NCI-H510A (cell line): Measurements from ENCODE around the gene MBOAT2.
A peak's percentile ranks its signal among the peaks of the same experiment; 100 is the strongest.

Experiments
- DNase-seq: peaks from one replicate; lab custom pipeline; 2025; lab: John Stamatoyannopoulos, UW

Gene MBOAT2

GRCh38 chr2:8821276-8822217 lies 181.9 kb downstream of the MBOAT2 start:
- DNase-seq, result no peak

GRCh38 chr2:8819948-8820347 lies 183.5 kb downstream of the MBOAT2 start:
- DNase-seq, result no peak

- DNase-seq, result no peak
Measured at GRCh38 chr2:8819194-8819593, 184.3 kb downstream of the MBOAT2 start.

- no peak for DNase-seq
Measured at GRCh38 chr2:8817221-8817620, 186.3 kb downstream of the MBOAT2 start.

GRCh38 chr2:8806885-8807704 lies 196.4 kb downstream of the MBOAT2 start:
- no peak for DNase-seq

GRCh38 chr2:8805278-8806210 lies 197.9 kb downstream of the MBOAT2 start:
- no peak for DNase-seq

- peak; percentile 81 for DNase-seq
Measured at GRCh38 chr2:8803658-8804379, 199.7 kb downstream of the MBOAT2 start.

GRCh38 chr2:8802741-8803140 lies 200.7 kb downstream of the MBOAT2 start:
- DNase-seq, result no peak
